Measurements from ENCODE around the gene NEO1.
"Not testable (repeated sequence)": the region's sequence is repeated elsewhere in the genome, so short reads cannot be mapped to it uniquely, and the experiment has no call there.

The NEO1 gene

DNA sequence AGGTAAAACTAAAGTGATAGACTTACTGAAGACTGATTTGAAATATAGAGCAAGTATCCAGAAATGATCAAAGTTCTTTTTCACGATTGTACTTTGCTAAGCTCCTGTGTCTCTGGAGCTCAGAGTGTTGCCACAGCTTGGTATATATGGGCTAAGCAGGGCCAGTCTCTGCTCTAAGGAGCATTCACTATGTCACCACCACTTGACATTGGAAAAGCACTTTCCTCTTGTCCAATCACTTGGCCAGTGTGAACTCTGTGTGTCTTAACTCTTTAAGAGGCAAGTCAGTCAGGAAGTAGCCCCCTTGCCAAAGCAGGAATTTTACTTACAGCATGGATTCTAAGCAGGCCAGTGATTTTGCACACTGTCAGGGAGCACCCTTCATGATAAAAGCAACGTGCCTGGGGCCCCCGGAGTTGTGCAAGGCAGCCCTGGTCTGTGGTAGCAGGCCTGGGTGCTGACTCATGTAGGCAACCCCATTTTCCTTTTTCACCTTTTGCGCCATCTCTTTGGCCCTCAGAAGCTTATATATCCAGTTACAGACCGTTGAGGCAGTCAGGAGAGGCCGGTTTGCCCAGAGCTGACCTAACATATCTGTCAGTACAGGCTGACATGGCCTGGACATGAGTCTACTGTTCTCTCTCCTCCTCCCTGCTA, 243.5 kb downstream of the NEO1 start:
- FAIRE-seq (no peak), DNase-seq (ENCODE audit: insufficient read length, low spot score) (no peak)
- TF ChIP-seq POLR2A (IDR thresholded peaks at IDR 0.05; ENCODE audit: low read depth, low read length): no peak
- no peak for TF ChIP-seq SPI1 (IDR thresholded peaks at IDR 0.05; ENCODE audit: low read depth, low read length)
- no peak for TF ChIP-seq POU2F2 (IDR thresholded peaks at IDR 0.05; ENCODE audit: low read depth, low read length)
- no peak for TF ChIP-seq POLR2AphosphoS5 (IDR thresholded peaks at IDR 0.05; ENCODE audit: low read depth, low read length)
- TF ChIP-seq PAX5 (IDR thresholded peaks at IDR 0.05; ENCODE audit: insufficient read depth, low read length, severe bottlenecking): no peak
- TF ChIP-seq TAF1 (IDR thresholded peaks at IDR 0.05; ENCODE audit: low read depth, low read length): no peak

DNA sequence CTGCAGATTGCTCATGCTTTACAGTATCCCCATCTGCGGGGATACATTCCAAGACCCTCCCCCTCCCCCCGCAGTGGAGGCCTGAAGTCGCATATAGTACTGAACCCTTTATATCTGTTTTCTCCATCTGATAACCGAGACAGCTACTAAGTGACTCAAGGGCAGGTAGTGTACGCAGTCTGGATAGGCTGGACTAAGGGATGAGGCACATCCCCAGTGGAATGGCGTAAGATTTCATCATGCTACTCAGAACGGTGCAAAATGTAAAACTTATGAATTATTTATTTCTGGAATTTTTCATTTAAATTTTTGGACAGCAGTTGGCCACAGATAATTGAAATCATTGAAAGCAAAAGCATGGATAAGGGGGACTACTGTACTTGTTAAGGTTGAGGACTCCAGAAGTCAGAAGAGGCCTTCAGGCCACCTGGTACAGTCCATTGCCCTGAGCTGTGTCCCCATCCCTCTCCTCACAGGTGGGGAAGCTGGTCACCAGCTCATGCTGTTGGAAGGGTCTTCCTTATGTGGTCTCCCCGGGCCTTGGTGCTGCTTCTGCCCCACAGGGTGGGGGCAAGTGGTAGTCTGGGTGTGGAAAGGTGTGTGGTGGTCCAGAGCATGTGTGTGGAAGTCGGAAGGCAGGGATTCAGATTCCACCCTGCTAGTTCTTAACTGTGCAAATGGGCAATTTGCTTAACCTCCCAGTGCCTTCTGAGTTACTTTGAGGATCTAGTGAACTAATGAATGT, 244.5 kb downstream of the NEO1 start:
- no peak for DNase-seq (ENCODE audit: insufficient read length, low spot score)
- no peak for FAIRE-seq
- no peak for TF ChIP-seq SPI1 (IDR thresholded peaks at IDR 0.05; ENCODE audit: low read depth, low read length)
- TF ChIP-seq POLR2A (IDR thresholded peaks at IDR 0.05; ENCODE audit: low read depth, low read length): no peak
- TF ChIP-seq PAX5 (IDR thresholded peaks at IDR 0.05; ENCODE audit: insufficient read depth, low read length, severe bottlenecking): no peak
- no peak for TF ChIP-seq POLR2AphosphoS5 (IDR thresholded peaks at IDR 0.05; ENCODE audit: low read depth, low read length)
- no peak for TF ChIP-seq POU2F2 (IDR thresholded peaks at IDR 0.05; ENCODE audit: low read depth, low read length)
- TF ChIP-seq TAF1 (IDR thresholded peaks at IDR 0.05; ENCODE audit: low read depth, low read length): no peak

DNA sequence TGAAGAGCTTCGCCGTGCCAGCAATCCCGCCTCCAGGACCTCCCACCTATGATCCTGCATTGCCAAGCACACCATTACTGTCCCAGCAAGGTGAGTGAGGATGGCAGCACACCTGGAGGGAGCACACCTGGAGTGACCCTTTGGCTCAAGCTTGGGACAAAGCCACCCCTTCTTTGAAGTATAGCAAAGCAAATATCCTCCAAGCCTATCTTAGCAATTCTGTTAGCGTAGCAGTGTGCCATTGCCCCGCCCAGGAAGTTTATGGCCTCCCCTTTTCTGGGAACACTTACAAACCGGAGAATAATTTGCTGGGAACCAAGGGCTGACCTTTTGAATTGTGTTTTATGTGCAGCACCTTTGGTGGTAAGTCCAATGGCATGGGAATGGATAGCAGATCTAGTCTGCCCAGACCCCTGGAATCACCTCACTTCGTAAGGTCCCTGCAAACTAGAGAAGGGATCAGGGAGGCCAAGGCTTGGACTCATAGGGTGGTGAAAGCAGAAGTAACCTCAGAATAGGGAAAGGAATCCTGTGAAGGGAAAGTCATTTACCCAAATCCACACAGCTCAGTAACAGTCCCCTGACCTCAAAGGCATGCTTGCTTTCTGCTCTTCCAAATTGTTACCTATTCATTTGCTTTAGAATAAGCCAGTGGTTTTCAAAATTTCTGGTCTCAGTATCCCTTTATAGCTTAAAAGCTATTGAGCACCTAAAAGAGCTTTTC, 246.4 kb downstream of the NEO1 start:
- DNase-seq (ENCODE audit: insufficient read length, low spot score) (no peak), FAIRE-seq (no peak)
- no peak for TF ChIP-seq TAF1 (IDR thresholded peaks at IDR 0.05; ENCODE audit: low read depth, low read length)
- TF ChIP-seq POLR2AphosphoS5 (IDR thresholded peaks at IDR 0.05; ENCODE audit: low read depth, low read length): no peak
- TF ChIP-seq PAX5 (IDR thresholded peaks at IDR 0.05; ENCODE audit: insufficient read depth, low read length, severe bottlenecking): no peak
- no peak for TF ChIP-seq POLR2A (IDR thresholded peaks at IDR 0.05; ENCODE audit: low read depth, low read length)
- TF ChIP-seq POU2F2 (IDR thresholded peaks at IDR 0.05; ENCODE audit: low read depth, low read length): no peak
- no peak for TF ChIP-seq SPI1 (IDR thresholded peaks at IDR 0.05; ENCODE audit: low read depth, low read length)

DNA sequence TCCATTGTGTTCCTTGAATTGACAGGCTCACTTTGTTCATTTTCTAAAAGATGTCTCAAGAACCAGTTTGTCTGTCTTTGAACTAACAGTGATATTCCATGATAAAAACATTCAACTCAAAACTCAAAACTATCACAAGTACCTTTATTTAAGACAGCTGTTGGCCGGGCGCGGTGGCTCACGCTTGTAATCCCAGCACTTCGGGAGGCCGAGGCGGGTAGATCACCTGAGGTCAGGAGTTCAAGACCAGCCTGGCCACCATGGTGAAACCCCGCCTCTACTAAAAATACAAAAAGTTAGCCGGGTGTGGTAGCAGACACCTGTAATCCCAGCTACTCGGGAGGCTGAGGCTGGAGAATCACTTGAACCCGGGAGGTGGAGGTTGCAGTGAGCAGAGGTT, 248.0 kb downstream of the NEO1 start:
- not testable (repeated sequence) for DNase-seq (ENCODE audit: insufficient read length, low spot score); FAIRE-seq

DNA sequence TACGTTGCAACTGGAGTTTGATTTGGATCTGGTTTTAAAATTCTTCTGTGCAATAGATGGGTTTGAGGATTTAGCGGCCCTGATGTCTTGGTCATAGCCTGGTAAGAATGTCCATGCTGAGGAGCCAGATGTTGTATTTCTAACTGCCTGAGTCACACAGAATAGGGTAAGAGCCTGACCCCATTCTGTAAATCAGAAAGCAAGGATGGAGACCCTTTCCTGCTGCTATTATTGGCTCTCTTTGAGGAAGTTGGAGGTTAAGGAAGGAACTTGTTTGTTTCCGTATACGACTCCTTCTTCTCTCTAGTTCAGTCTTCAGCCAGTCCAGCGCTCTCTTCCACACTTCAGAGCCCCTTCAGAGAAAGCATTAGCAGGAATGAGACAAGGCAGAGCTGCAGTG, 251.4 kb downstream of the NEO1 start:
- TF ChIP-seq TAF1 (IDR thresholded peaks at IDR 0.05; ENCODE audit: low read depth, low read length) (no peak), SPI1 (IDR thresholded peaks at IDR 0.05; ENCODE audit: low read depth, low read length) (no peak), POU2F2 (IDR thresholded peaks at IDR 0.05; ENCODE audit: low read depth, low read length) (no peak), POLR2A (IDR thresholded peaks at IDR 0.05; ENCODE audit: low read depth, low read length) (no peak), PAX5 (IDR thresholded peaks at IDR 0.05; ENCODE audit: insufficient read depth, low read length, severe bottlenecking) (no peak), POLR2AphosphoS5 (IDR thresholded peaks at IDR 0.05; ENCODE audit: low read depth, low read length) (no peak)
- FAIRE-seq (no peak), DNase-seq (ENCODE audit: insufficient read length, low spot score) (no peak)

DNA sequence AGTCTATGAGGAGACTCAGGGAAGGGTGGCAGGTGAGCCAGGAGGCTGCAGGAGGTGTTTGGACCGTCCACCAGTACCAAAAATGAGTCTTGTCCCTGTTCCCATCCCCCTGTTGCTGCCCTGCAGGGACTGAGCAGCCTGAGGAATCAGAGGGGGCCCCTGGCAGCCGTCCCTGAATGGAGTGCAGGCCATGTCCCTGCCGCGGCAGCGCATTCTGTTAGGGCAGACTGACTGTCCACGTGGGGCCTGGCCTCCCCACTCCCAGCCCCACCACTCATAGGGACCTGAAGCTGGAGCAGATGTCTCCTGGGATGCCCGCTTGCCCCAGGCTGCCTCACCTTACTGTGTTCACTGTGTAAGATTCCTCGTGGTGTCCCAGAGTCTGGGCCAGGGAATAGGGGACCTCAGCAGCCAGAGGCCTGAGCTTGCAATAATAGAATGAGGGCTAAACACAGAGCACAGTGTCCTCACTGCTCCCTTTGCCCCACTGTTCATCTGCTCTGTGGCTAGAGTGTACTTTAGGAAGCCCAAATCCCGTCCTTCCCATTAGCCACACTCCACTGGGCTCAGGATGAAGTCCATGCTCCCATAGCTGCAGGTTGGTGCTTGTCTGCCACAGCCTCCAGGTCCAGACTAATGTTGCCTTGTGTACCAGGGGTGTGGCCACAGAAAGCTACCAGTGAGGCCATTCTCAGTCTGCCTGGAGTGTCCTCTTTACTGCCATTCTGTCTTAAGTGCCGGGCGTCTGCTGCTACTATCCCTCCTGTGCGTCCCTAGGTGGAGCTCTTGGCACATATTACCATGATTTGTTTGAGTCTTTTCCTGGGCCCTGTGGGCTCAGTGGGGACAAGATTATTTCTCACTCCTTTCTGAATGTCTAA, 253.3 kb downstream of the NEO1 start:
- FAIRE-seq (no peak), DNase-seq (ENCODE audit: insufficient read length, low spot score) (no peak)
- no peak for TF ChIP-seq POLR2AphosphoS5 (IDR thresholded peaks at IDR 0.05; ENCODE audit: low read depth, low read length)
- TF ChIP-seq TAF1 (IDR thresholded peaks at IDR 0.05; ENCODE audit: low read depth, low read length): no peak
- no peak for TF ChIP-seq POU2F2 (IDR thresholded peaks at IDR 0.05; ENCODE audit: low read depth, low read length)
- TF ChIP-seq SPI1 (IDR thresholded peaks at IDR 0.05; ENCODE audit: low read depth, low read length): no peak
- TF ChIP-seq PAX5 (IDR thresholded peaks at IDR 0.05; ENCODE audit: insufficient read depth, low read length, severe bottlenecking): no peak
- TF ChIP-seq POLR2A (IDR thresholded peaks at IDR 0.05; ENCODE audit: low read depth, low read length): no peak

DNA sequence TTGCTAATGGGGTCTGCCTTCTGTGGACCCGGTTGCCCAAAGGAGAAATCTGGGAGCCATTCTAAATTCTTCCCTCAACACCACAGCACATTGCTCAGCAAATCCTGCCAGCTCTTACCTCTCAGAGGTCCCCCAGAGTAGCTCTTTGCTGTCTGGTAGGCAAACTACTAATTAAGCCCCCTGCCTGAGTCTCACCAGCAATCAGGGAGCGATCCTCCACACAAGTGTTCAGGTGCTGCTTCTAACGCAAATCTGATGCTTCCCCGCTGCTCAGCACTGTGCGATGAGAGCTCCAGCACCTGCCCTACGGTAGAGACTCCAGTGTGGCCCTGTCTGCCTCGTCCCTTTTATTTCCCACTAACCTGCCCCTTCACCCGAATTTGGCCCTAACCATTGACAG, 256.0 kb downstream of the NEO1 start:
- FAIRE-seq (no peak), DNase-seq (ENCODE audit: insufficient read length, low spot score) (no peak)
- TF ChIP-seq POU2F2 (IDR thresholded peaks at IDR 0.05; ENCODE audit: low read depth, low read length): no peak
- no peak for TF ChIP-seq POLR2A (IDR thresholded peaks at IDR 0.05; ENCODE audit: low read depth, low read length)
- no peak for TF ChIP-seq PAX5 (IDR thresholded peaks at IDR 0.05; ENCODE audit: insufficient read depth, low read length, severe bottlenecking)
- no peak for TF ChIP-seq POLR2AphosphoS5 (IDR thresholded peaks at IDR 0.05; ENCODE audit: low read depth, low read length)
- TF ChIP-seq TAF1 (IDR thresholded peaks at IDR 0.05; ENCODE audit: low read depth, low read length): no peak
- no peak for TF ChIP-seq SPI1 (IDR thresholded peaks at IDR 0.05; ENCODE audit: low read depth, low read length)

DNA sequence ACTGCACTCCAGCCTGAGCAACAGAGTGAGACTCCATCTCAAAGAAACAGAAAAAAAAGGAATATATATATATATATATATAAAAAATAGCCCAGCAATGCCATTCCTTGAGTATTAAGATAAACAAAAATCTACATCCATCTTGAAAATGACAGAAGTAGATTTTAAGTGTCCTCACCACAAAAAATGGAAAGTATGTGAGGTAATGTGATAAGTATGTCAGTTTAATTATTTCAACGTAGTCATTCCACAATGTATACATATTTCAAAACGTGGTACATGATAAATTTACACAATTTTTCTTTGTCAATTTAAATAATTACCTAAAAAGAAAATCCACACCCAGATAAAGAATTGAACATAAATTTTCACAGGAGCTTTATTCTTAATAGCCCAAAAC, 261.6 kb downstream of the NEO1 start:
- no peak for DNase-seq (ENCODE audit: insufficient read length, low spot score)
- no peak for TF ChIP-seq SPI1 (IDR thresholded peaks at IDR 0.05; ENCODE audit: low read depth, low read length)
- no peak for TF ChIP-seq POLR2A (IDR thresholded peaks at IDR 0.05; ENCODE audit: low read depth, low read length)
- TF ChIP-seq POU2F2 (IDR thresholded peaks at IDR 0.05; ENCODE audit: low read depth, low read length): no peak
- no peak for FAIRE-seq
